H9 (cell line): ENCODE measurements around the gene AP3D1. TPM values are rescaled to one million over a fixed set of nuclear protein-coding genes. Genes with fewer than 3 reads are reported as not detected.
A peak's percentile ranks its signal among the peaks of the same experiment; 100 is the strongest.

ENCODE experiments used
- DNase-seq: peaks from one replicate; pipeline ENCODE4 v3.0.0-alpha.2; 2017
- H2AFZ ChIP-seq: one replicate; pipeline ENCODE4 v1.6.1; 2013; ENCODE audit warnings: mild to moderate bottlenecking, low read length, control low read depth, moderate library complexity
- H2AK5ac ChIP-seq: 2 replicates; pipeline ENCODE4 v1.6.1; 2013; ENCODE audit warnings: low read length, control low read depth, mixed read lengths; ENCODE audit not compliant: insufficient read length
- H2BK120ac ChIP-seq: one replicate; pipeline ENCODE4 v1.6.1; 2013; ENCODE audit warnings: low read depth, mild to moderate bottlenecking, low read length, control low read depth, inconsistent platforms; ENCODE audit not compliant: poor library complexity, severe bottlenecking
- H2BK12ac ChIP-seq: 2 replicates; pipeline ENCODE4 v1.6.1; 2013; ENCODE audit warnings: low read length, control low read depth, mixed read lengths, low read depth; ENCODE audit not compliant: insufficient read length
- H2BK15ac ChIP-seq: 2 replicates; pipeline ENCODE4 v1.6.1; 2013; ENCODE audit warnings: low read depth, low read length, control low read depth
- H2BK20ac ChIP-seq: one replicate; pipeline ENCODE4 v1.6.1; 2013; ENCODE audit warnings: low read depth, mild to moderate bottlenecking, low read length, control low read depth, inconsistent platforms; ENCODE audit not compliant: poor library complexity, severe bottlenecking
- H2BK5ac ChIP-seq: 2 replicates; pipeline ENCODE4 v1.6.1; 2013; ENCODE audit warnings: low read length, control low read depth, mixed read lengths; ENCODE audit not compliant: insufficient read length
- H3K14ac ChIP-seq: 2 replicates; pipeline ENCODE4 v1.6.1; 2013; ENCODE audit warnings: low read length, control low read depth; ENCODE audit not compliant: insufficient read depth
- H3K18ac ChIP-seq: 2 replicates; pipeline ENCODE4 v1.6.1; 2013; ENCODE audit warnings: low read depth, mild to moderate bottlenecking, mixed read lengths, low read length, control low read depth; ENCODE audit not compliant: insufficient read length
- H3K23ac ChIP-seq: 2 replicates; pipeline ENCODE4 v1.6.1; 2013; ENCODE audit warnings: low read length, control low read depth, mixed read lengths, low read depth; ENCODE audit not compliant: insufficient read length
- H3K23me2 ChIP-seq: 2 replicates; pipeline ENCODE4 v1.6.1; 2013; ENCODE audit warnings: low read depth, mild to moderate bottlenecking, mixed read lengths, low read length, control low read depth; ENCODE audit not compliant: insufficient read length, poor library complexity, severe bottlenecking
- H3K27ac ChIP-seq: 2 replicates; pipeline ENCODE4 v1.5.1; 2013; ENCODE audit warnings: low read length, control low read depth, mixed read lengths, low read depth; ENCODE audit not compliant: insufficient read length
- H3K27me3 ChIP-seq: 2 replicates; pipeline ENCODE4 v1.6.1; 2013; ENCODE audit warnings: low read length, control low read depth, inconsistent platforms; ENCODE audit not compliant: insufficient read depth
- H3K4ac ChIP-seq: 2 replicates; pipeline ENCODE4 v1.6.1; 2013; ENCODE audit warnings: low read depth, mild to moderate bottlenecking, control low read depth, inconsistent platforms, low read length, moderate library complexity
- H3K4me1 ChIP-seq: 2 replicates; pipeline ENCODE4 v1.6.1; 2013; ENCODE audit warnings: low read length, control low read depth, inconsistent platforms; ENCODE audit not compliant: insufficient read depth
- H3K4me2 ChIP-seq: 2 replicates; pipeline ENCODE4 v1.6.1; 2013; ENCODE audit warnings: low read length, control low read depth, mixed read lengths; ENCODE audit not compliant: insufficient read length, insufficient read depth
- H3K56ac ChIP-seq: 2 replicates; pipeline ENCODE4 v1.6.1; 2013; ENCODE audit warnings: low read depth, mild to moderate bottlenecking, mixed read lengths, low read length, control low read depth; ENCODE audit not compliant: insufficient read length
- H3K79me1 ChIP-seq: 2 replicates; pipeline ENCODE4 v1.6.1; 2013; ENCODE audit warnings: low read depth, mild to moderate bottlenecking, moderate library complexity, low read length, control low read depth, inconsistent platforms; ENCODE audit not compliant: insufficient read depth, poor library complexity, severe bottlenecking
- H3K79me2 ChIP-seq: 2 replicates; pipeline ENCODE4 v1.6.1; 2013; ENCODE audit warnings: low read length, control low read depth, inconsistent platforms; ENCODE audit not compliant: insufficient read depth
- H3K9ac ChIP-seq: 2 replicates; pipeline ENCODE4 v1.6.1; 2013; ENCODE audit warnings: low read length, control low read depth, mixed read lengths; ENCODE audit not compliant: insufficient read length; ENCODE audit errors: extremely low read depth
- H3K9me3 ChIP-seq: one replicate; pipeline ENCODE4 v1.6.1; 2013; ENCODE audit warnings: low read depth, low read length, inconsistent platforms; ENCODE audit not compliant: control insufficient read depth
- H3T11ph ChIP-seq: one replicate; pipeline ENCODE4 v1.6.1; 2013; ENCODE audit warnings: mild to moderate bottlenecking, low read length, control low read depth, inconsistent platforms
- H4K20me1 ChIP-seq: one replicate; pipeline ENCODE4 v1.6.1; 2013; ENCODE audit not compliant: control insufficient read depth, insufficient read length, insufficient read depth
- H4K5ac ChIP-seq: 2 replicates; pipeline ENCODE4 v1.6.1; 2013; ENCODE audit warnings: low read depth, mild to moderate bottlenecking, mixed read lengths, low read length, control low read depth; ENCODE audit not compliant: insufficient read length
- H4K8ac ChIP-seq: replicated peaks from 2 replicates; pipeline ENCODE4 v1.6.1; 2013; ENCODE audit warnings: low read length, control low read depth, mixed read lengths, low read depth; ENCODE audit not compliant: insufficient read length
- H4K91ac ChIP-seq: 2 replicates; pipeline ENCODE4 v1.6.1; 2013; ENCODE audit warnings: low read depth, mild to moderate bottlenecking, moderate library complexity, mixed read lengths, low read length, control low read depth; ENCODE audit not compliant: insufficient read length
- H3K27ac Mint-ChIP-seq, 3 experiments: 2 replicates in 2 of 3; 3 replicates in 1 of 3; pipeline ENCODE4 v1.8.0; 2020 to 2021; ENCODE audit warnings: mixed read lengths in 3 of 3, mild to moderate bottlenecking in 1 of 3, moderate library complexity in 1 of 3
- H3K27me3 Mint-ChIP-seq: 2 replicates; pipeline ENCODE4 v1.8.0; 2021; ENCODE audit warnings: low read depth, mild to moderate bottlenecking, moderate library complexity, mixed read lengths
- H3K36me3 Mint-ChIP-seq, 3 experiments: 2 replicates in 2 of 3; 3 replicates in 1 of 3; pipeline ENCODE4 v1.8.0; 2020 to 2021; ENCODE audit warnings: low read depth in 3 of 3, mixed read lengths in 3 of 3; ENCODE audit not compliant: insufficient read depth in 1 of 3
- H3K4me1 Mint-ChIP-seq, 2 experiments: 2 replicates each; pipeline ENCODE4 v1.8.0; 2020; ENCODE audit warnings: mixed read lengths in 2 of 2
- H3K4me3 Mint-ChIP-seq, 2 experiments: 2 replicates in 1 of 2; 3 replicates in 1 of 2; pipeline ENCODE4 v1.8.0; 2020 to 2021; ENCODE audit warnings: mild to moderate bottlenecking in 2 of 2, mixed read lengths in 2 of 2, moderate library complexity in 1 of 2
- H3K9me3 Mint-ChIP-seq, 2 experiments: 2 replicates in 1 of 2; 3 replicates in 1 of 2; pipeline ENCODE4 v1.8.0; 2020; ENCODE audit warnings: mild to moderate bottlenecking in 2 of 2, mixed read lengths in 2 of 2, moderate library complexity in 1 of 2
- WGBS: extraction: QIAGEN DNeasy Blood & Tissue Kit; methylation state at CpG from one replicate; pipeline ENCODE4 v1.1.7; 2013; ENCODE audit warnings: missing lambda C conversion rate, low lambda C conversion rate, mixed read lengths; ENCODE audit not compliant: insufficient read length; ENCODE audit errors: extremely low coverage; 5-methylcytosine and 5-hydroxymethylcytosine counted together
- total RNA-seq: library from RNA; stranded (reverse); gene quantifications from 2 replicates; pipeline ENCODE4 v1.2.1, GENCODE V29; 2021
- TF ChIP-seq, protein P1 (sequence below): fragments of 200-600 bp; sonication (generic); conservative IDR thresholded peaks from 3 replicates; pipeline ENCODE4 v1.8.0; 2021; ENCODE audit warnings: antibody characterized with exemption, mild to moderate bottlenecking

AP3D1 gene
- total RNA-seq, 1 experiment from 2014 or later: 142 TPM

DNA sequence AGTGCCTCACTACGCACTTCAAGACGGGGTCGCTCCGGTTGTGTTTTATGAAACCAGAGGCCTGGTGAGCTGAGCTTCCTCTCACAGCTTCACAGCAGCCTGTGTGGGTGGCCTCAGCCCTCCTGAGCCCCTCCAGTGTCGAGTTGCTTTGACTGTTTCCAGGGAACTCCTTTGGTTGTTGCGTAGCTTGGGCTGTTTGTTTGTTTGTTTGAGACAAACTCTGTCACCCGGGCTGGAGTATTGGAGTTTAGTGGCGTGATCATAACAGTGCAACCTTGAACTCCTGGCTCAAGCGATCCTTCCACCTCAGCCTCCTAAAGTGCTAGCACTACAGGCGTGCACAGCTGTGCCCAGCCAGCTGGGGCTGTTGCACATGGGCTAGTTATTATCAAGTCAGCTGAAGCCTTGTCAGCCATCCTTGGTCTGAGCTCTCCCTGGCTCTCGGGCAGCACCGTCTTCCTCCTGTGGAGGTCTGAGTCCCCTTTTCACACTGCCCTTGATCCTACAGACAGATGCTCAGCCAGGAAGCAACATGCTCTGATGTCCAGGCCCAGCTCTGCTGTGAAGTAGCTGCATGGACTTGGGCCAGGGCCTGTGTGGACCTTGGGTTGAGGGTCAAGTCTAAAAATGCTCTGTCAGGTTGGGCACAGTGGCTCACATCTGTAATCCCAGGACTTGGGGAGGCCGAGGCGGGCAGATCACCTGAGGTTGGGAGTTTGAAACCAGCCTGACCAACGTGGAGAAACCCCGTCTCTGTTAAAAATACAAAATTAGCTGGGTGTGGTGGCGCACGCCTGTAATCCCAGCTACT, 22.6 kb upstream of the AP3D1 start:
- Histone ChIP-seq H2AK5ac (no peak overlapping the region), H3K4me2 (no peak overlapping the region), H3K9ac (no peak overlapping the region), H3K27ac (no peak overlapping the region), H3K23me2 (no peaks in the 10 kb centered on the region), H4K5ac (no peak overlapping the region), H4K20me1 (no peaks in the 10 kb centered on the region), H2BK5ac (no peak overlapping the region), H2BK15ac (no peak overlapping the region), H3K4me1 (peaks cover 9% of the 10 kb centered on the region; the same call in 1 of the 2 replicates), H4K8ac (no peak overlapping the region), H2AFZ (no peak overlapping the region), H3K79me2 (peaks cover 27% of the 10 kb centered on the region; the same call in 1 of the 2 replicates), H3K18ac (no peak overlapping the region), H3K79me1 (peaks cover 9% of the 10 kb centered on the region), H4K91ac (no peak overlapping the region), H2BK20ac (no peak overlapping the region), H3K9me3 (no peaks in the 10 kb centered on the region), H2BK12ac (no peak overlapping the region), H2BK120ac (no peak overlapping the region), H3K4ac (no peak overlapping the region), H3K14ac (no peak overlapping the region), H3K56ac (no peak overlapping the region), H3T11ph (no peak overlapping the region), H3K27me3 (no peaks in the 10 kb centered on the region), H3K23ac (no peak overlapping the region)
- TF ChIP-seq, protein P1, sequence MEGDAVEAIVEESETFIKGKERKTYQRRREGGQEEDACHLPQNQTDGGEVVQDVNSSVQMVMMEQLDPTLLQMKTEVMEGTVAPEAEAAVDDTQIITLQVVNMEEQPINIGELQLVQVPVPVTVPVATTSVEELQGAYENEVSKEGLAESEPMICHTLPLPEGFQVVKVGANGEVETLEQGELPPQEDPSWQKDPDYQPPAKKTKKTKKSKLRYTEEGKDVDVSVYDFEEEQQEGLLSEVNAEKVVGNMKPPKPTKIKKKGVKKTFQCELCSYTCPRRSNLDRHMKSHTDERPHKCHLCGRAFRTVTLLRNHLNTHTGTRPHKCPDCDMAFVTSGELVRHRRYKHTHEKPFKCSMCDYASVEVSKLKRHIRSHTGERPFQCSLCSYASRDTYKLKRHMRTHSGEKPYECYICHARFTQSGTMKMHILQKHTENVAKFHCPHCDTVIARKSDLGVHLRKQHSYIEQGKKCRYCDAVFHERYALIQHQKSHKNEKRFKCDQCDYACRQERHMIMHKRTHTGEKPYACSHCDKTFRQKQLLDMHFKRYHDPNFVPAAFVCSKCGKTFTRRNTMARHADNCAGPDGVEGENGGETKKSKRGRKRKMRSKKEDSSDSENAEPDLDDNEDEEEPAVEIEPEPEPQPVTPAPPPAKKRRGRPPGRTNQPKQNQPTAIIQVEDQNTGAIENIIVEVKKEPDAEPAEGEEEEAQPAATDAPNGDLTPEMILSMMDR: no peak
- Mint-ChIP-seq H3K27ac (peak overlapping the region; percentile 57 to 95 (median 64); a peak in 5 of 7 replicates), H3K9me3 (no peaks in the 10 kb centered on the region), H3K4me1 (peaks cover 29 to 32% of the 10 kb centered on the region in 2 experiments), H3K36me3 (peaks cover 6 to 11% (median 7%) of the 10 kb centered on the region in 3 experiments; a peak in 5 of 7 replicates), H3K27me3 (no peaks in the 10 kb centered on the region), H3K4me3 (no peak overlapping the region)
- no CpG with 5 or more reads among the region's 18 CpGs for WGBS
- DNase-seq: no peak
